ENCODE data around the gene ZBBX.
"Not testable (repeated sequence)": the region's sequence is repeated elsewhere in the genome, so short reads cannot be mapped to it uniquely, and the experiment has no call there.

Gene ZBBX

GRCh38 chr3:167380004-167380689, at the start of gene ZBBX:
TSS of gene ZBBX (minus strand) at chr3:167380297. CDS start at chr3:167372901, 7,396 bp downstream.
- DNase-seq, result peak; percentile 85 to 87

- DNase-seq, result not testable (repeated sequence)
Measured at GRCh38 chr3:167426962-167427361, 46.9 kb upstream of the ZBBX start.

- not testable (repeated sequence) for DNase-seq
Measured at GRCh38 chr3:167422396-167422795, 42.3 kb upstream of the ZBBX start.

- no peak for DNase-seq
Measured at GRCh38 chr3:167409611-167410010, 29.5 kb upstream of the ZBBX start.

- no peak for DNase-seq
Measured at GRCh38 chr3:167406876-167407492, 26.9 kb upstream of the ZBBX start.

GRCh38 chr3:167397826-167398225, 17.7 kb upstream of the ZBBX start:
- no peak for DNase-seq

- no peak for DNase-seq
Measured at GRCh38 chr3:167396075-167396474, 16.0 kb upstream of the ZBBX start.

GRCh38 chr3:167394003-167394402, 13.9 kb upstream of the ZBBX start:
- DNase-seq, result no peak

GRCh38 chr3:167382155-167382554, 2.1 kb upstream of the ZBBX start:
- DNase-seq, result no peak

GRCh38 chr3:167375478-167375877, 4.6 kb downstream of the ZBBX start:
- DNase-seq, result no peak

- no peak for DNase-seq
Measured at GRCh38 chr3:167372138-167372537, 8.0 kb downstream of the ZBBX start.

GRCh38 chr3:167361948-167362347, 18.1 kb downstream of the ZBBX start:
- DNase-seq, result no peak

- no peak for DNase-seq
Measured at GRCh38 chr3:167361306-167361705, 18.8 kb downstream of the ZBBX start.

- DNase-seq, result no peak
Measured at GRCh38 chr3:167355446-167355845, 24.7 kb downstream of the ZBBX start.

- DNase-seq, result no peak
Measured at GRCh38 chr3:167354751-167355150, 25.3 kb downstream of the ZBBX start.

GRCh38 chr3:167350245-167350862, 29.7 kb downstream of the ZBBX start:
- DNase-seq, result peak in 1 of 2 donors; percentile 0

GRCh38 chr3:167346171-167346570, 33.9 kb downstream of the ZBBX start:
- DNase-seq, result no peak

GRCh38 chr3:167330993-167331785, 48.9 kb downstream of the ZBBX start:
- no peak for DNase-seq

GRCh38 chr3:167323572-167323971, 56.5 kb downstream of the ZBBX start:
- no peak for DNase-seq

GRCh38 chr3:167318996-167319615, 61.0 kb downstream of the ZBBX start:
- DNase-seq, result no peak

- no peak for DNase-seq
Measured at GRCh38 chr3:167318306-167318705, 61.8 kb downstream of the ZBBX start.

GRCh38 chr3:167306319-167306718, 73.8 kb downstream of the ZBBX start:
- no peak for DNase-seq

- no peak for DNase-seq
Measured at GRCh38 chr3:167305340-167305890, 74.7 kb downstream of the ZBBX start.

Data from CD4-positive, alpha-beta T cell treated with Interleukin-1 beta for 1 hour (primary cell).